ENCODE data around the gene DNAAF5. TPM values are rescaled to one million over a fixed set of nuclear protein-coding genes. Genes with fewer than 3 reads are reported as not detected.

The DNAAF5 gene
- total and polyA plus RNA-seq, 2 of the 13 experiments (the other 11 are each of a cell fraction or from before 2014, with no cell fraction given): 11.9 to 21.5 TPM

- Histone ChIP-seq H4K20me1 (ENCODE audit: insufficient read depth, low read length) (0 out of 2 replicates have a peak, but pooled peaks cover 3% of the 10 kb centered on the region), H3K27ac (ENCODE audit: extremely low read length, insufficient read depth, low read length) (no peak overlapping the region), H2AFZ (ENCODE audit: low read length) (no peak overlapping the region), H3K27me3 (ENCODE audit: control insufficient read depth in 1 of 2, insufficient read depth in 2 of 2, low read length in 2 of 2) (no peaks in the 10 kb centered on the region), H3K9me3 (ENCODE audit: low read length) (peaks cover under 1% of the 10 kb centered on the region; the same call in 1 of the 2 replicates), H3K79me2 (ENCODE audit: insufficient read depth, low read length) (peaks cover 26% of the 10 kb centered on the region), H3K4me2 (ENCODE audit: low read depth, low read length) (no peak overlapping the region), H3K36me3 (replicated peaks in 1 of 2; ENCODE audit: control insufficient read depth in 1 of 2, insufficient read depth in 2 of 2, low read length in 2 of 2) (peaks cover 16 to 48% of the 10 kb centered on the region in 2 experiments; a peak in 4 of 5 replicates), H3K4me1 (ENCODE audit: insufficient read depth, low read length) (no peaks in the 10 kb centered on the region), H3K9ac (ENCODE audit: insufficient read depth, low read depth, low read length) (no peak overlapping the region), H3K4me3 (replicated peaks in 1 of 3; ENCODE audit: insufficient read depth in 1 of 3, low read depth in 2 of 3, low read length in 3 of 3) (no peak overlapping the region)
- in situ Hi-C loops (cut with HindIII; ENCODE audit: extremely low pct_ligation_motif_present, low pct_unique_long_range_greater_than_20kb) (no loop called here), intact Hi-C loops (cut with micrococcal nuclease; ENCODE audit: unreplicated experiment) (no loop called here)
- TF ChIP-seq AHDC1 (CRISPR knock-in tag; IDR thresholded peaks at IDR 0.05; ENCODE audit: borderline replicate concordance) (no peak), ZSCAN5A (CRISPR knock-in tag; IDR thresholded peaks at IDR 0.05; ENCODE audit: borderline replicate concordance) (no peak), ARID3A (IDR thresholded peaks at IDR 0.05; ENCODE audit: low read depth, low read length) (no peak), ZNF773 (CRISPR knock-in tag; IDR thresholded peaks at IDR 0.05; ENCODE audit: borderline replicate concordance) (no peak), SPEN (CRISPR knock-in tag; IDR thresholded peaks at IDR 0.05; ENCODE audit: low read depth) (no peak), BRD4 (CRISPR knock-in tag; IDR thresholded peaks at IDR 0.05) (no peak), UBTF (CRISPR knock-in tag; IDR thresholded peaks at IDR 0.05) (no peak)
- WGBS (ENCODE audit: low lambda C conversion rate): 96% methylated on average over 28 of the region's 46 CpGs
- no TSS peak for BruUV-seq (replicated peaks)
- FAIRE-seq (no peak), DNase-seq (ENCODE audit: low spot score) (no peak), ATAC-seq (peak; percentile 31; the same call in 2 of the 3 replicates)
- ChIA-PET POLR2A (no interaction called here), CTCF (ENCODE audit: low intra/inter-chr PET ratio, low total read pairs) (no interaction called here)
Measured at GRCh38 chr7:739983-740942, 13.8 kb downstream of the DNAAF5 start.

All from HepG2 (cell line).